Measurements from ENCODE around the gene FMN1.

The FMN1 gene

GRCh38 chr15:32886459-32886858 lies 308.1 kb downstream of the FMN1 start:
- DNase-seq (ENCODE audit: extremely low read depth, low read depth) = no peak
- TF ChIP-seq, protein P1, sequence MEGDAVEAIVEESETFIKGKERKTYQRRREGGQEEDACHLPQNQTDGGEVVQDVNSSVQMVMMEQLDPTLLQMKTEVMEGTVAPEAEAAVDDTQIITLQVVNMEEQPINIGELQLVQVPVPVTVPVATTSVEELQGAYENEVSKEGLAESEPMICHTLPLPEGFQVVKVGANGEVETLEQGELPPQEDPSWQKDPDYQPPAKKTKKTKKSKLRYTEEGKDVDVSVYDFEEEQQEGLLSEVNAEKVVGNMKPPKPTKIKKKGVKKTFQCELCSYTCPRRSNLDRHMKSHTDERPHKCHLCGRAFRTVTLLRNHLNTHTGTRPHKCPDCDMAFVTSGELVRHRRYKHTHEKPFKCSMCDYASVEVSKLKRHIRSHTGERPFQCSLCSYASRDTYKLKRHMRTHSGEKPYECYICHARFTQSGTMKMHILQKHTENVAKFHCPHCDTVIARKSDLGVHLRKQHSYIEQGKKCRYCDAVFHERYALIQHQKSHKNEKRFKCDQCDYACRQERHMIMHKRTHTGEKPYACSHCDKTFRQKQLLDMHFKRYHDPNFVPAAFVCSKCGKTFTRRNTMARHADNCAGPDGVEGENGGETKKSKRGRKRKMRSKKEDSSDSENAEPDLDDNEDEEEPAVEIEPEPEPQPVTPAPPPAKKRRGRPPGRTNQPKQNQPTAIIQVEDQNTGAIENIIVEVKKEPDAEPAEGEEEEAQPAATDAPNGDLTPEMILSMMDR (IDR thresholded peaks at IDR 0.05; ENCODE audit: low read depth, low read length, missing control alignments) = no peak
- no peak overlapping the region for H3K4me3 ChIP-seq (replicated peaks; ENCODE audit: low read depth, low read length)

DNA sequence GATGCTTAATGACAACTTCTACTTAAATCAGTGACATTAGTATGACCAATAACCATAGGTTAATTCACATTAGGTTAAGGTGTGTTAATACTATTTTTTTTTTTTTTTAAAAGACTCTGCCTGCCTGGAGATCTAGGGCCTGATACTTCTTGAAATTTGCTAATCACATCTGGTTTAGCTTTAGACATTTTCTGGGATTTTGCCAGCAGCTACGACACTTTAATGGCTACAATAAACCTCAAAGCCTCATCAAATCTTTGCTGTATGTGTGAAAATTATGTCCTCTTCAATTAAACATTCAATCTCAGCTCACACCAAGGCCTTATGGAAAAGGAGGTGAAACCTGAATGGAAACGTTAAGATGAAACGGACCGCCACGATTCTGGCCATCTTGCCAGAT lies 308.8 kb downstream of the FMN1 start:
- DNase-seq (ENCODE audit: extremely low read depth, low read depth) = no peak
- TF ChIP-seq, protein P1 (IDR thresholded peaks at IDR 0.05; ENCODE audit: low read depth, low read length, missing control alignments) = no peak
- H3K4me3 ChIP-seq (replicated peaks; ENCODE audit: low read depth, low read length) = no peak overlapping the region

DNA sequence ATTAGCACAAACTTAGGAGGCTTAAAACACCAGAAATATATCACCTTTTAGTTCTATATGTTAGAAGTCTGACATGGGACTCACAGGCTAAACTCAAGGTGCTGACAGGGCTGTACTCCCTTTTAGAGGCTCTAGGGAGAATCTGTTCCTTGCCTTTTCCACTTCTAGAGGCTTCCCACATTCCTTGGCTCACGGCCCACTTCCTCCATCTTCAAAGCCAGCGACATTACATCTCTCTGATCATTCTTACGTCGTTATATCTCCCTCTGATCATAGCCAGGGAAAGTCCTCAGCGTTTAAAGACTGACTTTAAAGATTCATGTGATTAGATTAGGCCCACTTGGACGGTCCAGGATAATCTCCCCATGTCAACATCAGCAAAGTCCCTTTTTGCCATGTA lies 310.4 kb downstream of the FMN1 start:
- TF ChIP-seq, protein P1 (IDR thresholded peaks at IDR 0.05; ENCODE audit: low read depth, low read length, missing control alignments) = no peak
- H3K4me3 ChIP-seq (replicated peaks; ENCODE audit: low read depth, low read length) = no peak overlapping the region
- DNase-seq (ENCODE audit: extremely low read depth, low read depth) = no peak

DNA sequence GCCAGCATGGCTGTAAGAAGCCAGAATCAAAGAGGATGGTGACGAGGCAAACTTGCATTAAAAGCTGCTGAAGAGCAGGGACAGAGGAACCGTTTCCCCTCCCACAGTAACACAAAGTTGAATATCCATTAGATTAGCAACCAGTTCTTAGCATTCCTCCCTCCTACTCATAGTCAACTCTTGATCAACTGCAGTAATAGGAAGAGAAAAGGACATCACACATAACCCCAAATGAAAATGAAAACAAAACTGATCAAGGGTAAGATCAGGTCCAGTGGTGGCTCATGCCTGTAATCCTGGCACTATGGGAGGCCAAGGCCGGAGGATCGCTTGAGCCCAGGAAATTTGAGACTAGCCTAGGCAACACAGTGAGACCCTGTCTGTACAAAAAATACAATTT lies 311.6 kb downstream of the FMN1 start:
- TF ChIP-seq, protein P1 (IDR thresholded peaks at IDR 0.05; ENCODE audit: low read depth, low read length, missing control alignments) = no peak
- no peak overlapping the region for H3K4me3 ChIP-seq (replicated peaks; ENCODE audit: low read depth, low read length)
- DNase-seq (ENCODE audit: extremely low read depth, low read depth) = no peak

DNA sequence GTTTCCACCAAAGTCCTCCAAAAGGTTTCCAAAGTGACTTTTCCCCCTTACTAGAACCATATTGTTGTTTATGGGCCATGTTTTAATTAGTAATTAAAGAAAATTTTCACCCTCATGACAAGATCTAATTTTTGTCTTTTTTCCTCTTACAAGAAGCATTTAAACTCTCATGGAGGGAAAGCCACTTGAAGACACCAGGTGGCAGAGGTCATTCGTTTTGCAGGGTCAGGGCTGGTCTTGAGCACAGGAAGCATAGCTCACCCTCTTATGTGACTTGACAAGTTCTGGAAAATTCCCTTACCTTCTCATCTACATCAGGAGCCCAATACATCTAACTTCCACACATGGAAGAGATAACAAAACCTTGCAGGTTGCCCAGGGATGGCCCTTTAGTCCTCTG lies 313.0 kb downstream of the FMN1 start:
- TF ChIP-seq, protein P1 (IDR thresholded peaks at IDR 0.05; ENCODE audit: low read depth, low read length, missing control alignments) = no peak
- no peak overlapping the region for H3K4me3 ChIP-seq (replicated peaks; ENCODE audit: low read depth, low read length)
- no peak for DNase-seq (ENCODE audit: extremely low read depth, low read depth)

DNA sequence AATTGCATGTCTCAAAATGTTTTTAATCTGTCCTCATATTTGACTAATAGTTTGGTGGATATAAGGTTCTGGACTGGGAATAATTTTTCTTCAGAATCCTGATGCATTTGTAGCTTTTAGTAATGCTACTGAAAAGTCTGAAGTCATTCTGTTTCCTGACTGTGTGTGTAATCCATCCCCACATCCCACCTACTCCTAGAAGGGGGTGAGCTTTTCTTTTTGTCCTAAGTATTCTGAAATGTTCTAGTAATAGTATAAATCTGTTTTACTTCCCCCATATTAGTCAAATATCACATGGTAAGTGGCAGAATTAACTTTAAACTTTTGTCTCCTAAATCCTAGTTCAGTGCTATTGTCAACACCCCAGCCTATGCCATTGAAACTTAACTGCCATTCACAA lies 313.9 kb downstream of the FMN1 start:
- DNase-seq (ENCODE audit: extremely low read depth, low read depth) = no peak
- no peak overlapping the region for H3K4me3 ChIP-seq (replicated peaks; ENCODE audit: low read depth, low read length)
- TF ChIP-seq, protein P1 (IDR thresholded peaks at IDR 0.05; ENCODE audit: low read depth, low read length, missing control alignments) = no peak

DNA sequence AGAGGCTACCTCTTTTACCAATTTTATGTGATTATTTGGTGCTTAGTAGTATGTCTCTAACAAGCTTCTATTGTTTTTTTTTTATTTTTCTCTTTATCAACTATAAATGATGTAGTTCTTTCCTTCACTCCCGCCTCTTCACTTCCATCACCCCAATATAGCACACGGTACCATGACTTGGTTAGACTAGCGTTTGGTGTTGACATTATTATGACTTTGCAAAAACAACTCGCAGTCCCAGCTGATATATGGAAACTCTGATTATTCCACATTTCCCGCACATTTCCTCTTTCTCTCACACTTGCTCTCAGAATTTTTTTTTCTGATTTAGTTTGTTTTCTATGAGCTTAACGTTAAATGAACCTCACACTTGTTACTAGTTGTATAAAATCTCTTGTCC lies 314.5 kb downstream of the FMN1 start:
- TF ChIP-seq, protein P1 (IDR thresholded peaks at IDR 0.05; ENCODE audit: low read depth, low read length, missing control alignments) = no peak
- DNase-seq (ENCODE audit: extremely low read depth, low read depth) = no peak
- no peak overlapping the region for H3K4me3 ChIP-seq (replicated peaks; ENCODE audit: low read depth, low read length)
